ENCODE data around the gene KIF16B. TPM values are rescaled to one million over a fixed set of nuclear protein-coding genes. Genes with fewer than 3 reads are reported as not detected.
A peak's percentile ranks its signal among the peaks of the same experiment; 100 is the strongest.

KIF16B gene
- total RNA-seq, 4 donors from 2014 or later = 19.9 to 40.2 (median 20.5) TPM

DNA sequence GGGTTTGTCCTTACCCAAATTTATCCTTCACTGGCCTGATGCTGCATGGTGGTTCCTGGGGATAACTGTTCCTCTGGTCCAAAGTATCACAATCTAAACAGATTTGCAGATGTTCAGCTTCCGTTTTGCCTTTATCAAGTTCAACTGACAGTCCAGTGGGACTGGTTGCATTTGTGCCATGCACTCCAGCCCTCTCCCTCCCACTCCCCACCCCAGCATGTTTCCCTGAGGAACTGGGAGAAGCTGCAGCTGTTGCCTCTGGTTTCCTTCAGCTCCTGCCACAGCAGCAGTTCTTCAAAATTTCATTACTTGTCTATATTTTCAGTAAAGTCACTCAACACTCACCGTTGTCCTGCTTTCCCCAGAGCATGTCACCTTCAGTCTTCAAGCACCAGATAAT is 39.5 kb upstream of the KIF16B start:
- H3K9me3 ChIP-seq = peaks cover 0 to 8% (median 0%) of the 10 kb centered on the region in 4 donors
- H3K27me3 ChIP-seq = no peaks in the 10 kb centered on the region
- 57 to 71% methylated on average over 2 of the region's 2 CpGs for WGBS, 2 donors
- no peak for DNase-seq (ENCODE audit: low spot score in 2 of 2)
- TF ChIP-seq, protein P1, sequence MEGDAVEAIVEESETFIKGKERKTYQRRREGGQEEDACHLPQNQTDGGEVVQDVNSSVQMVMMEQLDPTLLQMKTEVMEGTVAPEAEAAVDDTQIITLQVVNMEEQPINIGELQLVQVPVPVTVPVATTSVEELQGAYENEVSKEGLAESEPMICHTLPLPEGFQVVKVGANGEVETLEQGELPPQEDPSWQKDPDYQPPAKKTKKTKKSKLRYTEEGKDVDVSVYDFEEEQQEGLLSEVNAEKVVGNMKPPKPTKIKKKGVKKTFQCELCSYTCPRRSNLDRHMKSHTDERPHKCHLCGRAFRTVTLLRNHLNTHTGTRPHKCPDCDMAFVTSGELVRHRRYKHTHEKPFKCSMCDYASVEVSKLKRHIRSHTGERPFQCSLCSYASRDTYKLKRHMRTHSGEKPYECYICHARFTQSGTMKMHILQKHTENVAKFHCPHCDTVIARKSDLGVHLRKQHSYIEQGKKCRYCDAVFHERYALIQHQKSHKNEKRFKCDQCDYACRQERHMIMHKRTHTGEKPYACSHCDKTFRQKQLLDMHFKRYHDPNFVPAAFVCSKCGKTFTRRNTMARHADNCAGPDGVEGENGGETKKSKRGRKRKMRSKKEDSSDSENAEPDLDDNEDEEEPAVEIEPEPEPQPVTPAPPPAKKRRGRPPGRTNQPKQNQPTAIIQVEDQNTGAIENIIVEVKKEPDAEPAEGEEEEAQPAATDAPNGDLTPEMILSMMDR (IDR thresholded peaks at IDR 0.05) = no peak
- no peak for TF ChIP-seq POLR2A (IDR thresholded peaks at IDR 0.05)
- no peak for TF ChIP-seq EP300 (IDR thresholded peaks at IDR 0.05)
- no peaks in the 10 kb centered on the region for H3K36me3 ChIP-seq
- peaks cover 0 to 16% (median 3%) of the 10 kb centered on the region in 4 donors for H3K4me1 ChIP-seq
- no peak overlapping the region for H3K27ac ChIP-seq
- H3K4me3 ChIP-seq = no peak overlapping the region

DNA sequence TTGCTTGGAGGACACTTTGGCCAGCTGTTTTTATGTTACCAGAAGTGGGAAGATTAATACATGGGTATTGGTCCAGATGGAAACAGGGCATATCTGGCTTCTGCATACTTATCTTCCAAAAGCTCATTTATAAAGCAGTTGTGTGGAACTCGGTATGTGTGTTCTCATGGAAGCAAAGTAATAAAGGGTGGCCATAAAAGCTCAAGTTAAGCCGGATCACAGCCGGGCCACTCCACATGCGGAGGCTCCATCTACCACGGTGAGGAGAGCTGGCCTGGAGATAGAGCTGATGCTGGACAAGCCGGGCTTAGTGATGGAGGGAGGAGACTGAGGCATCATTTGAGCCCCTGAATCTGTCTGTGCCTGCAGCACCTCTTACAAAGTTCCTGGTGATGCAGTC is 38.6 kb upstream of the KIF16B start:
- Histone ChIP-seq H3K4me3 (no peak overlapping the region), H3K36me3 (no peaks in the 10 kb centered on the region), H3K4me1 (peaks cover 0 to 21% (median 3%) of the 10 kb centered on the region in 4 donors), H3K27ac (no peak overlapping the region), H3K9me3 (no peaks in the 10 kb centered on the region), H3K27me3 (no peaks in the 10 kb centered on the region)
- TF ChIP-seq EP300 (IDR thresholded peaks at IDR 0.05) (no peak), POLR2A (IDR thresholded peaks at IDR 0.05) (no peak)
- TF ChIP-seq, protein P1 (IDR thresholded peaks at IDR 0.05) = no peak
- WGBS, 2 donors = 87 to 95% methylated on average over 6 of the region's 6 CpGs
- DNase-seq (ENCODE audit: low spot score in 2 of 2) = no peak

- 63 to 75% methylated on average over 8 to 9 of the region's 9 CpGs for WGBS, 2 donors
- no peak overlapping the region for H3K27ac ChIP-seq
- H3K36me3 ChIP-seq = no peaks in the 10 kb centered on the region
- DNase-seq (ENCODE audit: low spot score in 2 of 2) = no peak
- H3K27me3 ChIP-seq = no peaks in the 10 kb centered on the region
- H3K4me1 ChIP-seq = peaks cover 0 to 21% (median 0%) of the 10 kb centered on the region in 4 donors
- no peaks in the 10 kb centered on the region for H3K9me3 ChIP-seq
- TF ChIP-seq EP300 (IDR thresholded peaks at IDR 0.05) (no peak), POLR2A (IDR thresholded peaks at IDR 0.05) (no peak)
- TF ChIP-seq, protein P1 (IDR thresholded peaks at IDR 0.05) = no peak
- H3K4me3 ChIP-seq = no peak overlapping the region
These were observed 35.8 kb upstream of the KIF16B start for GRCh38 chr20:16609066-16609465.

GRCh38 chr20:16608277-16608650 is 35.0 kb upstream of the KIF16B start:
- peak in 1 of 2 donors; percentile 27 for DNase-seq (ENCODE audit: low spot score in 2 of 2)
- 46 to 49% methylated on average over 2 of the region's 2 CpGs for WGBS, 2 donors
- H3K9me3 ChIP-seq = no peaks in the 10 kb centered on the region
- peaks cover 0 to 21% (median 0%) of the 10 kb centered on the region in 4 donors for H3K4me1 ChIP-seq
- H3K27me3 ChIP-seq = no peaks in the 10 kb centered on the region
- no peak overlapping the region for H3K4me3 ChIP-seq
- H3K36me3 ChIP-seq = no peaks in the 10 kb centered on the region
- H3K27ac ChIP-seq = no peak overlapping the region
- TF ChIP-seq POLR2A (IDR thresholded peaks at IDR 0.05) (no peak), EP300 (IDR thresholded peaks at IDR 0.05) (no peak)
- TF ChIP-seq, protein P1 (IDR thresholded peaks at IDR 0.05) = no peak

GRCh38 chr20:16607364-16608276 is 34.4 kb upstream of the KIF16B start:
- Histone ChIP-seq H3K4me1 (peaks cover 0 to 21% (median 0%) of the 10 kb centered on the region in 4 donors), H3K36me3 (no peaks in the 10 kb centered on the region), H3K9me3 (no peaks in the 10 kb centered on the region), H3K27me3 (no peaks in the 10 kb centered on the region), H3K4me3 (no peak overlapping the region), H3K27ac (no peak overlapping the region)
- DNase-seq (ENCODE audit: low spot score in 2 of 2) = no peak
- 38 to 39% methylated on average over 12 of the region's 12 CpGs for WGBS, 2 donors
- TF ChIP-seq EP300 (IDR thresholded peaks at IDR 0.05) (no peak), POLR2A (IDR thresholded peaks at IDR 0.05) (no peak)
- TF ChIP-seq, protein P1 (IDR thresholded peaks at IDR 0.05) = no peak
